ENCODE results near the gene PTK7. TPM values are rescaled to one million over a fixed set of nuclear protein-coding genes. Genes with fewer than 3 reads are reported as not detected.
"Not testable (repeated sequence)": the region's sequence is repeated elsewhere in the genome, so short reads cannot be mapped to it uniquely, and the experiment has no call there.

PTK7 gene
- total and polyA plus RNA-seq, 7 donors = 0.17 to 1.6 (median 0.67) TPM

DNA sequence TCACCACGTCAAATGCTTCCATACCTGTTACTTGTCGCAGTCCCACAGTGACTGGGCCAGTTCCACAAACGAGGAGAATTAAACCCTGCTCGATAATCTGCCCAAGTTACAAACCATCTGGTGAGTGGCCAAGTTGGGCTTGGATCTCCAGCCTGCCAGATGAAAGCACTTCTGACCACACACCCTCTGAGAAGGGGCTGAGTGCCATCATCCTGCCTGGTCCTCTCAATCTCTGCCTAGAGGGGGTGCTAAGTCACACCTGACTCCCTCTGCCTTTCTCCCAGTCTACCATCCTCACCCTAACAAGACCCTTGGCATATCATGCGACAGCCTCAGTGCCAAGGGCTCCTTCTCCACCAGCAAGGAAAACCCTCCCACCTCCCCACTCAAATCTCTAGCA lies 38.9 kb upstream of the PTK7 start:
- H3K36me3 ChIP-seq (ENCODE audit: insufficient read depth in 1 of 2, low read depth in 1 of 2) = peaks cover 4 to 55% of the 10 kb centered on the region in 2 donors
- ATAC-seq (no peak), DNase-seq (no peak)
- peaks cover 24% of the 10 kb centered on the region for H3K4me1 ChIP-seq
- TF ChIP-seq, protein P1, sequence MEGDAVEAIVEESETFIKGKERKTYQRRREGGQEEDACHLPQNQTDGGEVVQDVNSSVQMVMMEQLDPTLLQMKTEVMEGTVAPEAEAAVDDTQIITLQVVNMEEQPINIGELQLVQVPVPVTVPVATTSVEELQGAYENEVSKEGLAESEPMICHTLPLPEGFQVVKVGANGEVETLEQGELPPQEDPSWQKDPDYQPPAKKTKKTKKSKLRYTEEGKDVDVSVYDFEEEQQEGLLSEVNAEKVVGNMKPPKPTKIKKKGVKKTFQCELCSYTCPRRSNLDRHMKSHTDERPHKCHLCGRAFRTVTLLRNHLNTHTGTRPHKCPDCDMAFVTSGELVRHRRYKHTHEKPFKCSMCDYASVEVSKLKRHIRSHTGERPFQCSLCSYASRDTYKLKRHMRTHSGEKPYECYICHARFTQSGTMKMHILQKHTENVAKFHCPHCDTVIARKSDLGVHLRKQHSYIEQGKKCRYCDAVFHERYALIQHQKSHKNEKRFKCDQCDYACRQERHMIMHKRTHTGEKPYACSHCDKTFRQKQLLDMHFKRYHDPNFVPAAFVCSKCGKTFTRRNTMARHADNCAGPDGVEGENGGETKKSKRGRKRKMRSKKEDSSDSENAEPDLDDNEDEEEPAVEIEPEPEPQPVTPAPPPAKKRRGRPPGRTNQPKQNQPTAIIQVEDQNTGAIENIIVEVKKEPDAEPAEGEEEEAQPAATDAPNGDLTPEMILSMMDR (IDR thresholded peaks at IDR 0.05) = no peak
- no peaks in the 10 kb centered on the region for H3K9me3 ChIP-seq
- 33 to 53% (median 34%) methylated on average over 5 of the region's 5 CpGs for WGBS, 3 donors
- no peak overlapping the region for H3K4me3 ChIP-seq
- no peaks in the 10 kb centered on the region for H3K27me3 ChIP-seq (ENCODE audit: insufficient read depth in 3 of 3, low read length in 2 of 3)
- intact Hi-C loops (cut with DNase I) = loop anchor here in 1 of 2 donors (2.0 kb wide), 1 partner anchor 16 kb away; the partner anchor contains the start of gene CUL7
- peak overlapping the region; percentile 7 for H3K27ac ChIP-seq

DNA sequence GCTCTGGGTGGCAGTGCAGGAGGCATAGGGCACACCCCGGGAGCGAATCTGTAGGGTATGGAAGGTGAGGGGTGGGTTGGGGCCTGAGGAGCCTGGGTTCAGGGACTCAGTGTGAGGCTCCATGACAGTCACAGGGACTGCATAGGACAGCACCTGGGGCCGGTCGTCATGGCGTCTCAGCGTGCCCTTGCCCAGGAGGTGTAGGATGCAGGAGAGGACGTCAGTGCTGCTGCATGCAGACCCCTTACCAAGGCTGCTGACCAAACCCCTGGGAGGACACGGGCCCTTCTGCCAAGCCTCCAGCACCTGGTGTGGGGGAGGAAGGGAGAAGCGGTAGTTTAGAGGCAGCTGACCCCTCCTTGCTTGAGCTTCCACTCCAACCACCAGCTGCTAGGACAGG lies 38.4 kb upstream of the PTK7 start:
- H3K4me3 ChIP-seq = no peak overlapping the region
- H3K27me3 ChIP-seq (ENCODE audit: insufficient read depth in 3 of 3, low read length in 2 of 3) = no peaks in the 10 kb centered on the region
- H3K27ac ChIP-seq = no peak overlapping the region
- 76 to 78% (median 78%) methylated on average over 8 to 9 of the region's 9 CpGs for whole genome bisulfite sequencing, 3 donors
- ATAC-seq (no peak), DNase-seq (no peak)
- peaks cover 24% of the 10 kb centered on the region for H3K4me1 ChIP-seq
- H3K9me3 ChIP-seq = no peaks in the 10 kb centered on the region
- peaks cover 4 to 55% of the 10 kb centered on the region in 2 donors for H3K36me3 ChIP-seq (ENCODE audit: insufficient read depth in 1 of 2, low read depth in 1 of 2)
- TF ChIP-seq, protein P1 (IDR thresholded peaks at IDR 0.05) = no peak
- intact Hi-C loops (cut with DNase I) = loop anchor here in 1 of 2 donors (2.0 kb wide), 1 partner anchor 15 kb away; the partner anchor contains the start of gene CUL7

DNA sequence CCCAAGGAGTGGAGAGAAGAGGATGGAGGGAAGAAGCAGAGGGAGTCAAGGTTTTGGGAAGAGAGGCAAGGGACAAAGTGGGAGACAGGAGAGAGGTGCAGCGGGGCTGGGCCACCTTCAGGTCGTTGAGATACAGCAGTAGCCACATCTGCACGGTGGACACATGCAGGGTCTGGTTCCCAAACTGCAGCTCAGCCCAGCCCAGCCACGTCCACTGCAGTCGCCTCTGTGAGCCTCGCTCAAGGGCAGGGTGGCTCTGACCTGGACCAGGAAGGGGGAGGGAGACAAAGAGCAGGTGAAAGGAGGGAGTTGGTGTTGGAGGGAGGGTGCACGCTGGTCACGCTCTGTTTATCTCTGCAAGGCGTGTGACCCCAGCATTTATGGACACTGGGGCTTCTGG lies 37.4 kb upstream of the PTK7 start:
- 71 to 77% (median 76%) methylated on average over 9 of the region's 9 CpGs for WGBS, 3 donors
- Histone ChIP-seq H3K9me3 (no peaks in the 10 kb centered on the region), H3K27ac (no peak overlapping the region), H3K27me3 (ENCODE audit: insufficient read depth in 3 of 3, low read length in 2 of 3) (no peaks in the 10 kb centered on the region), H3K4me1 (peaks cover 24% of the 10 kb centered on the region), H3K36me3 (ENCODE audit: insufficient read depth in 1 of 2, low read depth in 1 of 2) (peaks cover 0 to 58% of the 10 kb centered on the region in 2 donors), H3K4me3 (no peak overlapping the region)
- DNase-seq = no peak
- no peak for ATAC-seq
- TF ChIP-seq, protein P1 (IDR thresholded peaks at IDR 0.05) = no peak
- intact Hi-C loops (cut with DNase I) = no loop called here

DNA sequence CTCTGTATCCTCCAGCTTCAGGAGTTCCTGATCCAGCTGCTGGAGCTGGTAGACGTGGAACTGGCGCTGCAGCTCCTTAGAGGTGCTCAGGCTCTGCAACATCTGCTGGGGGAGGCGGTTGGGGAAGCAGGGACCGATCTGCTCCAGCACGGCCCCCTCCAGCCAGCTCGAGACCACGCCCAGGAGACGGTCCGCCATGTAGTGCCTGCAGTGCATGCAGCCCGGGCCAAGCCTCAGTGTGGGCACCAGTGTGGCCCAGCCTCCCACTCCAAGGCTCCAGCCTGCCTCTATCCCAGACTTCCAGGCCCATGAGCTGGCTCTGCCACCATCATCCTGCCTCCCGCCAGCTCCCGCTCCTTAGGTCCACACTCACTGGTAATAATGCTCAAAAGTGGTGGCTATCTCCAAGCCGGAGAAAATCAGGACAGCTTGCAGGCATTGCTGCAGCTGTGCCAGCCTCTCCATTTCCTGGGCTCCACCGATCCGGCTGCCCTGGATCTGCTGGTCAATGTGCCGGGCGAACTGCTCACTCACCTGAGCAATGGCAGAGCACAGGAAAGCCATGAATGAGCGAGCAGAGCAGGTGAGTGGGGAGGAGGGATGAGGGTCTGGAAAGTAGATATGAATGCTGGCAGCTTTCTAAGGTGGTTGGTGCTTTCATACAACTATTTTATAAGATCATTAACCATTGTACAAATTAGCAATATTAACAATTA lies 35.4 kb upstream of the PTK7 start:
- Histone ChIP-seq H3K36me3 (ENCODE audit: insufficient read depth in 1 of 2, low read depth in 1 of 2) (peaks cover 4 to 67% of the 10 kb centered on the region in 2 donors), H3K4me1 (peaks cover 15% of the 10 kb centered on the region), H3K4me3 (no peak overlapping the region), H3K27ac (no peak overlapping the region), H3K27me3 (ENCODE audit: insufficient read depth in 3 of 3, low read length in 2 of 3) (no peaks in the 10 kb centered on the region), H3K9me3 (no peaks in the 10 kb centered on the region)
- DNase-seq (no peak), ATAC-seq (no peak)
- WGBS, 3 donors = 89 to 96% (median 90%) methylated on average over 18 of the region's 18 CpGs
- TF ChIP-seq, protein P1 (IDR thresholded peaks at IDR 0.05) = no peak
- intact Hi-C loops (cut with DNase I) = no loop called here

DNA sequence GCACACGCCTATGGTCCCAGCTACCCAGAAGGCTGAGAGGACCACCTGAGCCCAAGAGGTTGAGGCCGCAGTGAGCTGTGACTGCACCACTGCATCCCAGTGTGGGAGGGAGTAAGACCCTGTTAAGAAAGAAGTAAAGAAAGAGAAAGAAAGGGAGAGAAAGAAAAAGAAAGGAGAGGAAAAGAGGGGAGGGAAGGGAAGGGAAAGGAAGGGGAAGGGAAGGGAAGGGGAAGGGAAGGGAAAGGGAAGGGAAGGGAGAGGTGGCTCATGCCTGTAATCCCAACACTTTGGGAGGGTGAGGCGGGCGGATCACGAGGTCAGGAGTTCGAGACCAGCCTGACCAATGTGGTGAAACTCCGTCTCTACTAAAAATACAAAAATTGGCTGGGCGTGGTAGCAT lies 34.6 kb upstream of the PTK7 start:
- ATAC-seq; H3K4me1 ChIP-seq; H3K9me3 ChIP-seq; H3K27me3 ChIP-seq (ENCODE audit: insufficient read depth in 3 of 3, low read length in 2 of 3); H3K4me3 ChIP-seq; H3K27ac ChIP-seq; DNase-seq; intact Hi-C loops (cut with DNase I): not testable (repeated sequence)
- H3K36me3 ChIP-seq (ENCODE audit: insufficient read depth in 1 of 2, low read depth in 1 of 2) = peaks cover 4 to 75% of the 10 kb centered on the region in 2 donors
- 88 to 98% (median 95%) methylated on average over 8 of the region's 8 CpGs for WGBS, 3 donors

All from psoas muscle (tissue), 8 donors.